ENCODE data around the gene EPHA1.

EPHA1 gene

GRCh38 chr7:143369678-143370651, 38.7 kb downstream of the EPHA1 start:
- no peak for FAIRE-seq

GRCh38 chr7:143368387-143368786, 40.3 kb downstream of the EPHA1 start:
- FAIRE-seq: no peak

DNA sequence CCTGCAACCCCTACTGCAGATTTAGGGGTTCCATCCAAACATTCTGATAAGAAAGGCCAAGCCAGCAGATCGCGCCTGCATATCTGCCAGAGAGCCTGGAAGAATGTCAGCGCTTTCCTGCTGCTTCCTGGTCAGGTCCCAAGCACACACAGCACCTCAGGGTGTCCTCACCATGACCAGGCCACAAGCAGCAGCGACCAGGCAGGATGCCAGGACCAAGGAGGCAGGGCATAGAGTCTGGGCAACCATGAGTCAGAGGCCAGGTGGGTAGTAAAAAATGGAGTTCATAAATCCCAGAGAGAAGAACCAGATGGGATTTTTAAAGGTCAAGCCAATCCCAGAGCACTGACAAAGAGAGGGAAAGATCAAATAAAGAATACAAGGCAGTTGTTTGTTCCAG, 40.7 kb downstream of the EPHA1 start:
- FAIRE-seq: no peak

DNA sequence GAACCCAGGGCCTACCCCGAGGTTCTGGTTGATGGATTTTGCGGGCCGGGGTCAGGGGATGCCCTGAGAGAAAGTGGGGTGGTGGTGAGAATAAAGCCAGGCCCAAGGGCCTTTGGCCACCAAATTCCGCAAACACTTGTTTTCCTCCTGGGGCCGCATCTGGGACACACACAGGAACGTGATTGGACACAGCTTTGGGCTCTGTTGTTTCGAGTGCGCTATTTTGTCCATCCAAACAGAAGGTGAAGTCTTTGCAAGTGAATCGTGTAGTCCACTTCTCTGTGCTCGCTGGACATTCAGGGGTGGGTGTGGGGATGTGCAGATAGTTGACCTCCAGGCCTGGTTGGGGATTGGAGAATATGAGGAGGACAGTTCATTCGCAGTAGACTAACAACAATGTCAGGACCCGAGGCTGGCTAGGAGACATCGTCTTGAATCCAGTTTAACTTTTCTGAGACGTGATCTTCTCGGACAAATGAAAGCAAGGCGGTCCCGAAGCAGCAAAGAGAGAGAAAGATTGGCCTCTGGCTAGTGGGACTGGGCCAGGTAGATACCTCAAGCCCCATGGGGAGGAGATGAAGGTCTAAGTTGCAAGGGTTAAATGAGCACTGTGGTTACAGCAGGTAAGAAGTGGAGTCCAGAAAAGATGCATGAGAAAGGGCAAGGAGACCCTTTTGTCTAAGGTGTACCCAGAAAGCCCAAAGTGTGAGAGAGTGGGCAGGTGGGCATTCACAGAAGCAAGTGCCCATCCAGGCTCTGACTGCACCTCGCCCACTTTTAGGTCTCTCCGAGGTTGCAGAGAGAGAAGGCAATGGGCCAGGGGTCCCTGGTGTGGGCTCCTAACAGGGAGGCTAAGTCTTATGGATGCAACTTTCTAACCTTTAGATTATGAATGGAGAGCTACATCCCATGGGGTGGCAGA, 45.4 kb downstream of the EPHA1 start:
- FAIRE-seq: no peak

DNA sequence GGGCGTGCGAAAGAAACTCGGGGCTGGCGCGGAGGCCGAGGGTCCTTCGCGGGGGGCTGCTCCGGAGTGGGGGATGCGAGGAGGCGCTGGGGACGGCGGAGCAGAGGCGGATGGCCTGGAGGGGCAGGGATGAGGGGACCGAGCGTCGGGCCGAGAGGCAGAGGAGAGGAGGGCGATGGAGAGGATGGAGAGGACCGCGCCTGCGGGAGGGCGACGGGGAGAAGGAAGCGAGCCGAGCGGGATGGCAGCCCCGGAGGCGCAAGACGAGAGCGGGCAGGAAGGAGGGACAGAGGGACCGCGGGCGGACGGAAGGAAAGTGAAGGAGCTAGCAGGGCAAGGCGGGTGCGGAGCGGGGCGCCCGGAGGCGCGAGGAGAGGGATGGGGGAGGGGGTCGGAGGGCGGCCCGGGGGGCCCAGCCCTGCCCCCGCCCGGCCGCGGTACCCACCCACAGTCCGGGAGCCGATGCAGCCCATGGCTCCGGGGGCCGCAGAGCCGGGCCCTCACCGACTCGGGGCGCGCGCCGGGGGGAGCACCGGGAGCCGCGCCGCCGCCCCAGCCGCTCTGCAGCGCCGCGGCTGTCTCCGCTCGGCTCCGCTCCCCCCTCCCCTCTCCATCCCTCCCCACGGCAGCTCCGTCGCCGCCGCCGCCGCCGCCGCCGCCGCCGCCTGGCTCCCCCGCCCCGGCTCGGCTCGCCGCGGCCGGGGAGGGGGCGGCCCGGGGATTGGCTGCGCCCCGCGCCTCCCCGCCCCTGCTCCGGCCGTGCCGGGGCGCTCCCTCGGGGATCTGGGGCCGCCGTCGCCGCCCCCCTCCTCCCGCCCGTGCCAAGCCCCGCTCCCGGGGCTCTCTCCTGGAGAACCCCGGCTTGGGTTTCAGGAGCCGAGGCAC, 46.3 kb downstream of the EPHA1 start, which contains the start of gene FAM131B:
TSS of gene FAM131B (minus strand) at position 583 of the 885 bp plus-strand sequence. CDS start at position 473, 110 bp downstream.
- no peak for FAIRE-seq

DNA sequence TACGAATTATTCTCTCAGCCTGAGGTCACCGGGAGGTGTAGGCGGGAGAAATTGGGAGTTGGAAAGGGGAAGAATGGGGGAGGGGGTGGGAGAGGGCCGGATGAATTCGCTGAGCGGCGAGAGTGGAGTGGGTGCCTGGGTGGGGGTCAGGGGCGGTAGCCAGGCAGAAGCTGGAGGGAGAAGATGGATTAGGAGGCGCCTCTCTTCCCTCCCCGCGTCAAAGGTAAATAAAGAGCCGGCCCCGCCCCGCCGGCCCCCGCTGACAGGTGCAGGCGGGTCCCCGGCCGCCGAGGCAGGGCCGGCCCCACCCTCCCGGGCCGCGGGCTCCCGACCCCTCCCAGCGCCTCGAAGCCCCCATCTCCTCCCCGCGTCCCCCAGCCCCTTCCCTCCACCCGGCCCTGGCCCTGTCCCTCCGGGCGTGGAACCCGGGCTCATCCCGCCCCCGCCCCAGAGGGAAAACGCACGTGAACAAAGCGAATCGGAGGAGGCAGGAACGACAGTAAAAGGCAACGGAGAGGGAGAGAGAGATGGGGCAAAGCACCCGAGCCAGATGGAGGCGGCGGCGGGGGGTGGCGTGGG, 47.0 kb downstream of the EPHA1 start:
- no peak for FAIRE-seq

DNA sequence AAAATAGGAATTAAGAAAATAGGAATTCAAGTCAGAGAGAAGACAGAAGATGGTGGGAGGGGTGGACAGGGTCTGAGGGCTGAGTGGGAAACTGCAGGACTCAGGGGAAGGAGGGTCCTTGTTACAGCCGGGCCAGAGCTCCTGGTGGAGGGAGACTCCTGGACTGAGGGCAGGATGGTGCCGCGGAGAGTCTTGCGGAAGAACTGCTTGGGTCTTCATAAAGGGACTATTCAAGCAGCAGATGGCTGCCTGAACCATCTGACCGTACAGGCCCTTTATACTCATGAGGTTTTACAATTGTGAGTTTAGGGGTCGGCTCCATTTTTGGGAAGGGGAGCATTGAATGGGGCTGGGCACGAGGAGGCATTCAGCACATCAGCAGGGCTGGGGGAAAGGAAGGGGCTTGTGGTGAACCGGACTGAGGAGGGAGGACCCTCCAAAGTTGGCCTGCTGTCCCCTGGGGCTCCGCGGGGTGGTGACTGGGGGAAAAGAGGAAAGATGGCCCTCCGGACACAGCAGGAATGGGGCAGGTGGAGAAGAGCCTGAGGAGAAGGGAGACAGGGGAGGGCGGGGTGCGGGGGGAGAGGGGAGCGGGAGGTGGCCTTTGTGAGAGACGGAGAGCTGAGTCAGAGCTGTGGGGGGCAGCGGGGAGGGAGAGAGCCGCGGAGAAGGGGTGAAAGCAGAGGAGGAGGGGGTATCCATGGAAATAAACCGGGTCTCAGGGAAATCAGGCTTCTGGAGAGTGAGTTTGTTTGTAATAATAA, 47.7 kb downstream of the EPHA1 start:
- no peak for FAIRE-seq

DNA sequence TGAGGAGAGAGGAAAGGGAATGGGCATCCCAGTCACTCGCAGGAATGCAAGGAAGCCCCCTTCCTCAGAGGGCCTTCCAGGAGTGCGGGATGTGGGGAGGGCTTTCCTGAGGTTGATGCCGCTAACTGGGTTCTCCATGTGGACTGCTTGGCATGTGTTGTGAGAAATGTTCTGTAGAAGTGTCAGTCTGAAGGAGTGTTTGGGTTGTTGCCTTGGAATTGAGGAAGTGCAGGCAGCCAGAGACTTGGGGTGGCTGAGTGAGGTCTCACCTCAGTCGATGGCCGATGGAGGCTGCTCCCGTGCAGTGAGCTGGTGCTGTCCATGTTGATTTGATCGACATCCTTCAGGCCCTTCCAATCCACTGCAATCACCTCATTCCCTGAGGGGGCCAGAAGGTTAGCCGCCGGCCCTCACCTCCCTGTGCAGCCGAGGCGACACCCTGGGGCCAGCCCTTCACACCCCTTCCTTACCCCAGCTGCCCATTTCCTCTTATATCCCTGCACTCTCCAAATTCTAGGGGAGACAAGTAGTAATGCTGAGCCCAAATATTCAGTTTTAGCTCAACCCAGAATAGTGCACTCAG, 48.8 kb downstream of the EPHA1 start:
- FAIRE-seq: no peak

DNA sequence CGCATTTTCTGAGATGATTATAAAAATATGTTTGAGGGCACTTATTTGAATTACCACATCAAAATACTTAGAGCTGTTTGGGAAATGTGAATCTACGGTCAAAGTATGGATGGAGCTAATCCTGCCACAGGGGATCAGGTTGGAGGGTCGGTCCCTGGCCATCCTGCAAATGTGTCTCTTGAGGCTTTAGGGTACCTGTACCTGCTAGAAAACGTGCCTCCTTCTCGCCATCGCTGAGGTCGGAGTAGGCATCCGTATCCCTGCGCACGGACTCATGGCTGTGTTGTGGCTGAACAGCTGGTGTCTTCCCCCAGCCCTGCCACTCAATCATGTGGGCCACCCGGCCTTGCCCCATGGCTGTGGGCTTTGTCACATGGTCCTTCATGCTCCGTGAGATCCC, 50.0 kb downstream of the EPHA1 start:
- no peak for FAIRE-seq

- no peak for FAIRE-seq
Measured at GRCh38 chr7:143356414-143357050, 52.1 kb downstream of the EPHA1 start.

- no peak for FAIRE-seq
Measured at GRCh38 chr7:143355450-143356385, 52.9 kb downstream of the EPHA1 start.

DNA sequence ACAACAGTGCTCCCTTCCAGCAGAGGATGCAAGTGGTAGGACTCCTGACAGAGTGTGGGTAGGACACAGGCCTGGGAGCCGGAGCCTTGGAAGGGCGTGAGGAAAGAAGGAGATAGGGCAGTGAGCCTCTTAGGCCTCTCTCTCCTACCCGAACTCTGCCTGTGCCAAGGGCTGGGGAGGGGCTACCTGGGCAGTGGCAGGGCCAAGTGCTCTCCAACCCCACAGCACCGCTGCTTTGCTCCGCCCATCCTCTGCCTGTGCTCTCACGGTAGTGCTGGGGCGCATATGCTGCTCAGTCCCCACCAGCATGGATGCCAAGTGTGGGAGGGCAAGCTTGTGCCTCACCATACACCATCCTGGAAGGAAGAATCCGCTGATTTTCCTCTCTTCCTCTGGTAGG, 53.7 kb downstream of the EPHA1 start:
- no peak for FAIRE-seq

DNA sequence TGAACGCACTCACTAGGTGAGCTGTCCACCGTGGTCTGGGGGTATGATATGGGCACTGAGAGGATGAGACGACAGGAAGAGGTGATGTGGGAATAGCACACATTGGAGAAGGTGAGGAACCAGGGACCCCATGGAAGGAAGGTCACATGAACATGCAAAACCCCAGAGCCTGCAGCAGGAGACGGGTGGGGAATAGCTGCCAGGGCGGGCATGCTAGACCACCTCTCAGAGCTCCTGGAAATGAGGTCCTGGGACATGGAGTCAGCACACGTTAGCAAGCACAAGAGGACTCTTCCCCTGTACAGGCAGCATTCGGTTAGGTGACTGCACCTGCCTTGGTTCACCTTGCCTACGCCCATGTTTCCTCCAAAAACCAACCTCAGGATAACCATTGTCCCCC, 54.3 kb downstream of the EPHA1 start:
- FAIRE-seq: no peak

DNA sequence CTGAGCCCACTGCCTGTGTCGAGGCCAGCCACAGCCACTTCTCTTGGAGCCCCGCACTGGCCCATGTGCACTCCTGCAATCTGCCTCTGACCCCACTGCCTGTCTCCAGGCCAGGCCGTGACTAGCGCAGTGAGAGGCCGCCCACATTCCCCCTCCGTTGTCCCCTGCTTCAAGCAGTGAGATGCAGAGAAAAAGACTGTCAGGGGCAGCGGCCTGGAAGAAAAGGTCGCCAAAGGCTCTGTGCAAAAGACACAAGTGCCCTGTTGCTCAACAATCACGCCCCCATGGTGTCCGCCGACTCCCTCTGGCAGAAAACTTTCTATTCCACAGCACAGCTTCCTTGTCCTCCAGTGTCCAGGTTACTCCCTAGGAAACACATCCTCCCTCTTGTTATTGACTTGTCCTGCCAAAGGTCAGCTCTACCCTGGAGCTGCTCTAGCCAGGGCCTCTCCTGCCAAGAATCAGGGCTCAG, 56.1 kb downstream of the EPHA1 start:
- FAIRE-seq: no peak

DNA sequence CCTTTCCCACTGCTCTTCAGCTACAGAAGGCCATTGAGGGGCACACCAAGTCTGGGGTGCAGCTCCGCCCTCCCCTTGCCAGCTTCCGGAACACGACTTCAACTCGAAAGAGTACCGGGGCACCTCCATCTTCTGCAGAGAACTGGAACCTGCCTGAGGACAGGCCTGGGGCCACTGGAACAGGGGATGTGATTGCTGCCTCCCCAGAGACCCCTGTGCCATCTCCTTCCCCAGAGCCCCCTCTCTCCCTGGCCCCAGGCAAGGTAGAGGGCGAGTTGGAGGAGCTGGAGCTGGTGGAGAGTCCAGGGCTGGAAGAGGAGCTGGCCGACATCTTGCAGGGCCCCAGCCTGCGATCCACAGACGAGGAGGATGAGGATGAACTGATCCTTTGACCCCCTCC, 57.1 kb downstream of the EPHA1 start:
- no peak for FAIRE-seq

DNA sequence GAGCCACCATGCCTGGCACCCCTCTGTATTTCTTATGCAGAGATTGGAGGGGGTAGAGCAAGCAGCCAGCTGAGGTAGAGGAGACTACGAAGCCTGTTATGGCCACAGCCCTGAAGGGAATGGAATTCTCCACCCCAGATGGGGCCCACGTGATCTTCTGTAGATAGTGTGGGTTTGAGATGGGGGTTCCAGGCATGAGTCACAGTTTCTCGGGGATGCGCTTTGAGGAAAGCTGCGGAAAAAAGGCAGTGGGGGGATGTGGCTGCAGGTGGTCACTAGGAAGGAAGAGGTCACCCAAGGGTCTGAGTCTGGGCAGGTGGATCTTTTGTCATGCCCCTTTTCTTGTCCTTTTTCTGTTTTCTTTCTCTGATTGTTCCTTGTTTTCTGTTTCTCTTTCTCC, 57.6 kb downstream of the EPHA1 start:
- no peak for FAIRE-seq

GRCh38 chr7:143347950-143348349, 60.7 kb downstream of the EPHA1 start:
- FAIRE-seq: no peak

DNA sequence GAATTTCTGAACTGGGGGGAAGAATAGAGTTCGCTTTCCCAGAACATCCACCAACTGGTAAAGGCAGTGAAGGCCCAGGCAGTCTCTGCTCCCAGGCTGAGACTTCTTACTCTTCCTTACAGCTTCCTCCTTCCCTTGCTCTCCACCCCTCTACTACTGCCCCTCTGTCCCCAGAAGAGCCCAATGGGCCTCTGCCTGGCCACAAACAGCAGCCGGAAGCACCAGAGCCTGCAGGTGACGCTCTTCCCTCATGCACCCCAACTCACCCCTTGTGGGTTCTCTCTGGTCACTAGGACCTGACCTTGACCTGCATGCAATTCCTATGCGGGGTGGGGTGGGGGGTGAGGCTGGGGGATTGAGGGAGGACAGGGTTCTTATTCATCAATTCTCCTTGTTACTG, 62.6 kb downstream of the EPHA1 start:
- no peak for FAIRE-seq

DNA sequence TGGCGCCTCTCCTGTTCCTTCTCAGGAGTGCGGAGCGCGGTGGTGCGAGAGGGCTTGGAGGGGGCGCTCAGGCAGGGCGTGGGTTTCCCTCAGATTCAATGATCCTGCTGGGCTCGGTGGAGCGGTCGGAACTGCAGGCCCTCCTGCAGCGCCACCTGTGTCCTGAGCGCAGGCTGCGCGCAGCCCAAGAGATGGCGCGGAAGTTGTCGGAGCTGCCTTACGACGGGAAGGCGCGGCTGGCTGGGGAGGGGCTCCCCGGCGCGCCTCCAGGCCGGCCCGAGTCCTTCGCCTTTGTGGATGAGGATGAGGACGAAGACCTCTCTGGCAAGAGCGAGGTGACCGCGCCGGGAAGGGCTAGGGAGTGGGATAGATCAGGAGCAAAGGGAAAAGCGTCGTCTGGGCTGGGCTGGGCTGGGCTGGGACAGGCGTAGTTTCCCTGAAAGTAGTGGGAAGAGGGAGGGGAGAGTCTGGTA, 63.2 kb downstream of the EPHA1 start:
- FAIRE-seq: no peak
